Epithelial cell of umbilical artery (primary cell): ENCODE measurements around the gene TNMD. TPM values are rescaled to one million over a fixed set of nuclear protein-coding genes. Genes with fewer than 3 reads are reported as not detected.

ENCODE experiments used
- total RNA-seq: library from RNA; depleted of rRNA; stranded (reverse); fragments of >200 nt; gene quantifications from 2 replicates; pipeline ENCODE4 v1.2.3, GENCODE V29; 2014

TNMD gene
- total RNA-seq = not detected in 2 replicates

DNA sequence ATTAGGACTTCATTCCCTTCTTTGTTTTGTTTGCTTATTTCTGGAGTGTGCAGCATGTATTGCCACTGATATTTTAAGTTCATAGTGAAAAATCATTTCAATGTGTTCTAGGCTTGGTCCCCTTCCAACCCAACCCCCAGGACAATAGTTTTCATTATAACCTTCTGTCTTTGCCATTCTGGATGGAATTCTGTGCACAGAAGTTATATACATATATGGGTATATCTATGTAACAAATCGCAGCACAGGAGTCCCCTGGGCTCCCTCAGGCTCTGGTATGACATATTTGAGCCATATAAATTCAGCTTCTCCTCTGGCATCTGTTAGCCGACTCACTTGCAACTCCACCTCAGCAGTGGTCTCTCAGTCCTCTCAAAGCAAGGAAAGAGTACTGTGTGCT, at the start of gene TNMD:
Gene TNMD, plus strand, starts transcription at position 326 of the 400 bp plus-strand sequence. CDS start 83 bp downstream, outside the sequence.

DNA sequence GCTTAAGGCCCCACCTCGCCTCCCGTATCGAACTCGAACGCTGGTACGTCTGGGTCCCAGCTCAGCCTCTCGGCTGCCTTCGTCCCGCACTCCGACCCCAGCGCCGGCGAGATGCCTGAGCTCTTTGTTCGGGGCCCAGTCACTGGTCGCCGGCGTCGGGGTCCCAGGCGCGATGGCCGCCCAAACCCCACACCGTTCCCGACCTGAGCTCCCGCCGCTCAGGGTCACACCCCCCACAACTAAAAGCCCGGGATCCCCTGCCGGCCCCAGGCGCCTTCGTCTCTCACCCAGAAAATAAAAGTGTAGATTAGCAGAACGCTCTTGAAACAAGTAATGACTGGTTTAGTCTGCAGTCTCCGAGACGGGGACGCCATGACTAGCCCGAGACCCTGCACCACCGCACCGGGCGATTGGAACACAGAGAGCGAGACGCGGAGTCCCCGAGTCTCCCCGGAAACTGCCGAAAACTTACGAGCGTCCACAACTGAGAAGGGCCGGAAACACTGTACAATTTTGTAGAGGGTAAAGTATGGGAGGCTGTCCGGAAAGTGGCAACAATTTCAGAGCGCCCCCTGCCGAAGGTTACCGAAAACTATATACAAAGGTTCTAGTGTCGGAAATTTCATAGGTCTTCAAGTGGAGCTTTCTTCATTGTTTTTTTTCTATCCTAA, 51.7 kb downstream of the TNMD start, which contains the start of gene TSPAN6:
Gene TSPAN6, minus strand, starts transcription at position 486 of the 671 bp plus-strand sequence. Its CDS starts 112 bp downstream, at position 374.

DNA sequence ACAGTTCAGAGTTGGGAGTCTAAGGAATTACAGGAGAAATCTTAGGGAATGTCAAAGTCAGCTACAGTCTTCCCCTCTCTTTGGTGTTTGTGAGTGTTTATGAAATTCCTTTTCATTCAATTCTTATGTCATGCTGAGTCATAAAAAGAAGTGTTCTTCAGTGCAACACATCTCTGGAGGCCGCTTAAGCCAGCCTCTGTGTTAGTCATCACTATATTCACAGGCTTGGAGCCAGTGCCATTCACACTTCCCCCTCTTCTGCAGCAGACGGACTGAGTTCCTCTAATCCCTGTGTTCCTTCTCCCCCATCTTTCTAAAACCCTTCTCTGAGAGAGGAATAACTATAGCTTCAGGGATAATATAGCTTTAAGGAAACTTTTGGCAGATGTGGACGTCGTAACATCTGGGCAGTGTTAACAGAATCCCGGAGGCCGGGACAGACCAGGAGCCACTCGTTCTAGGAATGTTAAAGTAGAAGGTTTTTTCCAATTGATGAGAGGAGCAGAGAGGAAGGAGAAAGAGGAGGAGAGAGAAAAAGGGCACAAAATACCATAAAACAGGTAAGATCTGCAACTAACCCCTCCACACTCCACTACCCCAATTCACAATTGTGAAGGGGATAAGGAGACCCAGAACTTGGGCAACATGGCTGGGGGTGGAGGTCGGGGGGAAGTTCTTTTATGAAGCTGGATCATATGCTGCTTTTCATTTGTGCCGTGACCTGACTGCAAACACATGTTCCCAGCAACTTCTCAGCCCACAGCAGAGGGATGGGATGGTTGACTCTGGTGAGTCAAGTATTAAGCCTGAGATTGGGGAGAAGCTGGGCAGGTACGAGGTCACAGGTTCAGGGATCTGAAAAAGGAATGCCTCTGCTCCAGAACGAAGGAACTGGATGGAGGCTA, 59.5 kb downstream of the TNMD start, which contains the start of gene SRPX2:
Gene SRPX2, plus strand, starts transcription at position 244 of the 905 bp plus-strand sequence. CDS start 2,124 bp downstream, outside the sequence.

Other genes starting within 250 kb of the TNMD start
- 0.32 and 0.46 TPM in 2 replicates for gene PCDH19, start 174.7 kb upstream of the TNMD start, total RNA-seq
- gene TSPAN6, start 51.9 kb downstream of the TNMD start, total RNA-seq = 66.3 and 69.6 TPM in 2 replicates
- 76.4 and 97.8 TPM in 2 replicates for gene SRPX2, start 59.3 kb downstream of the TNMD start, total RNA-seq
- gene SYTL4, start 147.2 kb downstream of the TNMD start, total RNA-seq = 20.4 and 33.1 TPM in 2 replicates
- 19.2 and 26.6 TPM in 2 replicates for gene CSTF2, start 235.5 kb downstream of the TNMD start, total RNA-seq